Psoas muscle (tissue), 8 donors: ENCODE data around the gene NOS1AP. TPM values are rescaled to one million over a fixed set of nuclear protein-coding genes. Genes with fewer than 3 reads are reported as not detected.
"Not testable (repeated sequence)": the region's sequence is repeated elsewhere in the genome, so short reads cannot be mapped to it uniquely, and the experiment has no call there.

Experiments
- ATAC-seq, 4 donors: fragments of 200-7000 bp; cut with Tn5 transposase; one replicate each; pipeline ENCODE4 v1.9.1; 2020; ENCODE audit warnings: moderate library complexity in 3 of 4, mild to moderate bottlenecking in 2 of 4
- DNase-seq, 2 donors: peaks; one replicate each; pipeline ENCODE4 v3.0.0-alpha.2; 2020
- H3K27ac ChIP-seq: fragments of 200-600 bp; one replicate; pipeline ENCODE4 v1.8.0; 2022
- H3K27me3 ChIP-seq, 3 donors: fragments of 200-600 bp in 1 of 3; one replicate each; pipeline versions ENCODE4 v1.6.1 to v1.8.0; 2013 to 2022; ENCODE audit warnings: low read length in 2 of 3, mild to moderate bottlenecking in 2 of 3, moderate library complexity in 1 of 3; ENCODE audit not compliant: insufficient read depth in 3 of 3
- H3K36me3 ChIP-seq, 2 donors: fragments of 200-600 bp in 1 of 2; one replicate each; pipeline versions ENCODE4 v1.6.1 to v1.8.0; 2013 to 2022; ENCODE audit warnings: low read depth in 1 of 2, mild to moderate bottlenecking in 1 of 2, moderate library complexity in 1 of 2; ENCODE audit not compliant: insufficient read depth in 1 of 2
- H3K4me1 ChIP-seq: fragments of 200-600 bp; one replicate; pipeline ENCODE4 v1.8.0; 2022
- H3K4me3 ChIP-seq: fragments of 200-600 bp; one replicate; pipeline ENCODE4 v1.8.0; 2022; ENCODE audit warnings: mild to moderate bottlenecking
- H3K9me3 ChIP-seq: fragments of 200-600 bp; one replicate; pipeline ENCODE4 v1.8.0; 2022
- CTCF ChIP-seq: fragments of 200-600 bp; IDR thresholded peaks from one replicate; pipeline ENCODE4 v1.8.0; 2022; ENCODE audit warnings: antibody characterized with exemption
- WGBS, 3 donors: extraction: QIAGEN DNeasy Blood & Tissue Kit; methylation state at CpG; one replicate each; pipeline versions ENCODE4 v1.1.6 to v1.1.7; 2013; 5-methylcytosine and 5-hydroxymethylcytosine counted together
- intact Hi-C, 2 donors: fragments of 100-400 bp; cut with DNase I; formaldehyde crosslinking; loops; one replicate each; pipeline versions ENCODE4 v1.11.0 to v1.14.2; 2022
- polyA plus RNA-seq, 3 donors: library from polyadenylated mRNA; stranded (reverse); fragments of 200-250 nt; gene quantifications; one replicate each; pipeline ENCODE4 v1.2.3, GENCODE V29; 2013
- total RNA-seq, 4 donors: library from RNA; stranded (reverse); fragmentation: NEBNext Ultra II Directional in 2 of 4; extraction: Animal tissue kit (Norgen Biotek cat#: 25700) in 2 of 4; gene quantifications; one replicate each; pipeline versions ENCODE4 v1.2.1 to v1.2.4, GENCODE V29; 2021 to 2023
- donor health status: healthy with polysubstance abuse.
- donor health status: DM: no; HTN: no; CAD: no; lungs with moderate emphysema.
- donor health status: Bipolar disorder and iron deficiency.
- donor health status: healthy.
- donor health status: DM: yes; HTN: yes; CAD: no.
- donor health status: DM: no; HTN: no; CAD: no.
- donor health status: DM: no; HTN: no; CAD: no.
- donor health status: DM: yes; HTN: yes; CAD: no.

NOS1AP gene
- total and polyA plus RNA-seq, 7 donors, result 0.10 to 0.76 (median 0.18) TPM

GRCh38 chr1:162349635-162350330 lies 280.3 kb downstream of the NOS1AP start:
- Histone ChIP-seq H3K27ac (no peak overlapping the region), H3K4me3 (no peak overlapping the region), H3K4me1 (no peaks in the 10 kb centered on the region), H3K27me3 (no peaks in the 10 kb centered on the region), H3K9me3 (no peaks in the 10 kb centered on the region), H3K36me3 (no peaks in the 10 kb centered on the region)
- 61 to 65% (median 65%) methylated on average over 11 of the region's 11 CpGs for WGBS, 3 donors
- ATAC-seq (no peak), DNase-seq (no peak)
- intact Hi-C loops, result no loop called here
- no peak for TF ChIP-seq CTCF

DNA sequence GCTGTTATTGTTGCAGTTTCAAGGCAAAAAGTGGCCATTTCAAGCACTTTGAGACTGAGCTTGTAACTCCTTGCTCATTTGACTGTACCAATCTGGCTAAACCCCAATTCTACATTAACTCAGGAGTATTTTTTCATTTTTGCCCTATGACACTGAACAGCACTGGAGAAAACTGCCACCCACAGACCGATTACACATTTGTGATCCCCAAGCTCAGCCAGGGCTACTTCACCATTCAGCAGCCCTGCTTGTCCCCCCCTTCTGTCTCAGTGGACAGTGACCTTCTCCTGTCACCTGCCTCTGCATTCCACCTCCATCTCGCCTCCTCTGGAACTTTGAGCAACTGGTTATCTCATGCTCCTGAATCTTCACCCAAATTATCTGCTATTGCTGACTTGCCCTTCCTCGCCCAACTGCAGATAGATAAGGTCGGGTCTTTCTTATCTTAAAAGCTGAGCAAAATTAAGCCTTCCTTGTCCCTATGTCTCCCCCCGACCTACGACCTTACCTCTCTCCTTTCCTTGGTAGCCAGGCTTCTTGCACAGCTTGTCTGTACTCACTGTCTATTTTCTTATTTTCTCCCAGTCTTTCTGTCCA lies 281.9 kb downstream of the NOS1AP start:
- WGBS, 3 donors, result 84 to 88% (median 86%) methylated on average over 6 of the region's 6 CpGs
- no peak overlapping the region for H3K27ac ChIP-seq

DNA sequence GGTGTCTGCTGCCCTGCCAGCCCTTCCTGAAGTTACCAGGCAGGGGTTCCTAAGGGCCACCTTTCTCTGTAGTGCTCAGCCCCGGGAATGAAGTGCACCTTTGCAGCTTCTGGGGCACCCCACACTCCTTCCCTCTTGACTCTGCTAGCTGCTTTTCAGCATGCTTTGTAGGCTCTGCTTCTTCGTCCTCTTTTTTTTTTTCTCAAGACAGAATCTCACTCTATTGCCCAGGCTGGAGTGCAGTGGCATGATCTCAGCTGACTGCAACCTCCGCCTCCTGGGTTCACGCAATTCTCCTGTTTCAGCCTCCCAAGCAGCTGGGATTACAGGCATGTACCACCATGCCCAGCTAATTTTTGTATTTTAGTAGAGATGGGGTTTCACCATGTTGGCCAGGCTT lies 282.4 kb downstream of the NOS1AP start:
- H3K36me3 ChIP-seq, DNase-seq, ATAC-seq, H3K27ac ChIP-seq, intact Hi-C loops, H3K4me1 ChIP-seq, H3K9me3 ChIP-seq, H3K27me3 ChIP-seq, H3K4me3 ChIP-seq: not testable (repeated sequence)
- WGBS, 3 donors, result 69 to 92% (median 90%) methylated on average over 3 to 4 of the region's 4 CpGs

More for the DNA sequence above, 281.9 kb downstream of the NOS1AP start:
- intact Hi-C loops, result no loop called here
- ATAC-seq (no peak), DNase-seq (no peak)
- TF ChIP-seq CTCF, result no peak
- Histone ChIP-seq H3K9me3 (no peaks in the 10 kb centered on the region), H3K4me1 (no peaks in the 10 kb centered on the region), H3K4me3 (no peak overlapping the region), H3K27me3 (no peaks in the 10 kb centered on the region), H3K36me3 (no peaks in the 10 kb centered on the region)

- H3K4me3 ChIP-seq, result no peak overlapping the region
- DNase-seq (no peak), ATAC-seq (no peak)
- H3K36me3 ChIP-seq, result no peaks in the 10 kb centered on the region
- no peaks in the 10 kb centered on the region for H3K9me3 ChIP-seq
- H3K4me1 ChIP-seq, result no peaks in the 10 kb centered on the region
- H3K27me3 ChIP-seq, result no peaks in the 10 kb centered on the region
- no peak for TF ChIP-seq CTCF
- intact Hi-C loops, result no loop called here
- no peak overlapping the region for H3K27ac ChIP-seq
- WGBS, 3 donors, result 81 to 86% (median 86%) methylated on average over 9 of the region's 9 CpGs
Measured at GRCh38 chr1:162353078-162353477, 283.6 kb downstream of the NOS1AP start.

GRCh38 chr1:162353702-162354101 lies 284.2 kb downstream of the NOS1AP start:
- ATAC-seq (no peak), DNase-seq (no peak)
- Histone ChIP-seq H3K4me1 (no peaks in the 10 kb centered on the region), H3K27ac (no peak overlapping the region), H3K4me3 (no peak overlapping the region), H3K36me3 (no peaks in the 10 kb centered on the region), H3K9me3 (no peaks in the 10 kb centered on the region), H3K27me3 (no peaks in the 10 kb centered on the region)
- WGBS, 3 donors, result 70 to 76% (median 73%) methylated on average over 5 of the region's 5 CpGs
- intact Hi-C loops, result no loop called here
- no peak for TF ChIP-seq CTCF
